Measurements from ENCODE around the gene SRGAP3.
A peak's percentile ranks its signal among the peaks of the same experiment; 100 is the strongest.

The SRGAP3 gene

GRCh38 chr3:9201955-9202354 is 47.5 kb downstream of the SRGAP3 start:
- DNase-seq (ENCODE audit: low read depth): no peak

- no peak for DNase-seq (ENCODE audit: low read depth)
These were observed 48.2 kb downstream of the SRGAP3 start for GRCh38 chr3:9201266-9201665.

GRCh38 chr3:9199775-9200174 is 49.7 kb downstream of the SRGAP3 start:
- DNase-seq (ENCODE audit: low read depth): no peak

- DNase-seq (ENCODE audit: low read depth): no peak
These were observed 50.5 kb downstream of the SRGAP3 start for GRCh38 chr3:9198899-9199335.

GRCh38 chr3:9198261-9198660 is 51.2 kb downstream of the SRGAP3 start:
- no peak for DNase-seq (ENCODE audit: low read depth)

GRCh38 chr3:9196020-9196419 is 53.4 kb downstream of the SRGAP3 start:
- no peak for DNase-seq (ENCODE audit: low read depth)

GRCh38 chr3:9195390-9195789 is 54.1 kb downstream of the SRGAP3 start:
- no peak for DNase-seq (ENCODE audit: low read depth)

- no peak for DNase-seq (ENCODE audit: low read depth)
These were observed 54.8 kb downstream of the SRGAP3 start for GRCh38 chr3:9194509-9195184.

GRCh38 chr3:9193633-9194195 is 55.7 kb downstream of the SRGAP3 start:
- DNase-seq (ENCODE audit: low read depth): no peak

- no peak for DNase-seq (ENCODE audit: low read depth)
These were observed 56.2 kb downstream of the SRGAP3 start for GRCh38 chr3:9193211-9193610.

- DNase-seq (ENCODE audit: low read depth): no peak
These were observed 57.0 kb downstream of the SRGAP3 start for GRCh38 chr3:9192248-9193025.

GRCh38 chr3:9190276-9190675 is 59.2 kb downstream of the SRGAP3 start:
- no peak for DNase-seq (ENCODE audit: low read depth)

- no peak for DNase-seq (ENCODE audit: low read depth)
These were observed 60.9 kb downstream of the SRGAP3 start for GRCh38 chr3:9188583-9188982.

GRCh38 chr3:9185701-9186100 is 63.7 kb downstream of the SRGAP3 start:
- no peak for DNase-seq (ENCODE audit: low read depth)

- no peak for DNase-seq (ENCODE audit: low read depth)
These were observed 64.4 kb downstream of the SRGAP3 start for GRCh38 chr3:9185046-9185445.

GRCh38 chr3:9184461-9184835 is 65.0 kb downstream of the SRGAP3 start:
- DNase-seq (ENCODE audit: low read depth): no peak

GRCh38 chr3:9183811-9184460 is 65.5 kb downstream of the SRGAP3 start:
- no peak for DNase-seq (ENCODE audit: low read depth)

- no peak for DNase-seq (ENCODE audit: low read depth)
These were observed 66.4 kb downstream of the SRGAP3 start for GRCh38 chr3:9183011-9183410.

GRCh38 chr3:9180764-9181117 is 68.7 kb downstream of the SRGAP3 start:
- no peak for DNase-seq (ENCODE audit: low read depth)

- DNase-seq (ENCODE audit: low read depth): no peak
These were observed 69.4 kb downstream of the SRGAP3 start for GRCh38 chr3:9179826-9180763.

GRCh38 chr3:9178697-9179096 is 70.7 kb downstream of the SRGAP3 start:
- DNase-seq (ENCODE audit: low read depth): no peak

- DNase-seq (ENCODE audit: low read depth): peak; percentile 3
These were observed 74.0 kb downstream of the SRGAP3 start for GRCh38 chr3:9175421-9175820.

All from iris pigment epithelial cell (primary cell).